GM12801 (cell line): ENCODE measurements around the gene ADCYAP1R1.

Source experiments
- TF ChIP-seq, protein P1 (sequence below): IDR thresholded peaks from one replicate; pipeline ENCODE4 v1.5.1; 2011; ENCODE audit warnings: control low read depth; ENCODE audit not compliant: insufficient read length; ENCODE audit errors: extremely low read depth

The ADCYAP1R1 gene

DNA sequence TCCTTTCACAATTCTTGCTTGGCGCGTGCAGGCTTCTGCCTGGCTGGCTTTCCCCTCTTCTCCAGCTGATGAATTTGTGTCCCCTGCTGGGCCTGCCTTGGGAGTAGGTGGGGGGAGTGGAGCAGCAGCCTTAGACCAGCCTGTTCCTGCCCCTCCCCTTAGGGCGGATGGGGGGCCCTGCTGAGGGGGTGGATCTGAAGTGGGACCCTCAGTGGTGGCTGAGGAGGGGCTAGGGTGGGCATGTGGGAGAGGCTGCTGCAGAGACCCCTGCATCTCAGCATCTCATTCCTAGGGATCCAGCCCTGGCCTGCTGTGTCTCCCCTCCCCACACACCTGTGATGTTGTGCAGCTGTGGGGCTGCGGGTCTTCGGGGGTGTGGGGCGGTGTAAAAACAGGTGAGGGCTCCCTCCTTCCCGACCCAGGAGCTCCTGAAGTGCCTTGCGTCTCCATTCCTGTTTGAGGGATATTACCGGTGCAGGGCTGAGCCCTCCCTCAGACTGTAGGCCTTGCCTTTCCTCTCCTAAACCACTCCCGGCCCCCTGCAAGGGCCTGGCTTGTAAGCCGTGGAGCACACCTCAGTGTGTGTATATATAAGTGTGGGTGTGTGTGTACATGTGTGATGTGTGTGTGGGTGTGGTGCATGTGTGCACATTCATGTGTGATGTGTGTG, 24.7 kb downstream of the ADCYAP1R1 start:
- TF ChIP-seq, protein P1, sequence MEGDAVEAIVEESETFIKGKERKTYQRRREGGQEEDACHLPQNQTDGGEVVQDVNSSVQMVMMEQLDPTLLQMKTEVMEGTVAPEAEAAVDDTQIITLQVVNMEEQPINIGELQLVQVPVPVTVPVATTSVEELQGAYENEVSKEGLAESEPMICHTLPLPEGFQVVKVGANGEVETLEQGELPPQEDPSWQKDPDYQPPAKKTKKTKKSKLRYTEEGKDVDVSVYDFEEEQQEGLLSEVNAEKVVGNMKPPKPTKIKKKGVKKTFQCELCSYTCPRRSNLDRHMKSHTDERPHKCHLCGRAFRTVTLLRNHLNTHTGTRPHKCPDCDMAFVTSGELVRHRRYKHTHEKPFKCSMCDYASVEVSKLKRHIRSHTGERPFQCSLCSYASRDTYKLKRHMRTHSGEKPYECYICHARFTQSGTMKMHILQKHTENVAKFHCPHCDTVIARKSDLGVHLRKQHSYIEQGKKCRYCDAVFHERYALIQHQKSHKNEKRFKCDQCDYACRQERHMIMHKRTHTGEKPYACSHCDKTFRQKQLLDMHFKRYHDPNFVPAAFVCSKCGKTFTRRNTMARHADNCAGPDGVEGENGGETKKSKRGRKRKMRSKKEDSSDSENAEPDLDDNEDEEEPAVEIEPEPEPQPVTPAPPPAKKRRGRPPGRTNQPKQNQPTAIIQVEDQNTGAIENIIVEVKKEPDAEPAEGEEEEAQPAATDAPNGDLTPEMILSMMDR: no peak

- TF ChIP-seq, protein P1: no peak
Observed at GRCh38 chr7:31077484-31078362, 25.6 kb downstream of the ADCYAP1R1 start.

DNA sequence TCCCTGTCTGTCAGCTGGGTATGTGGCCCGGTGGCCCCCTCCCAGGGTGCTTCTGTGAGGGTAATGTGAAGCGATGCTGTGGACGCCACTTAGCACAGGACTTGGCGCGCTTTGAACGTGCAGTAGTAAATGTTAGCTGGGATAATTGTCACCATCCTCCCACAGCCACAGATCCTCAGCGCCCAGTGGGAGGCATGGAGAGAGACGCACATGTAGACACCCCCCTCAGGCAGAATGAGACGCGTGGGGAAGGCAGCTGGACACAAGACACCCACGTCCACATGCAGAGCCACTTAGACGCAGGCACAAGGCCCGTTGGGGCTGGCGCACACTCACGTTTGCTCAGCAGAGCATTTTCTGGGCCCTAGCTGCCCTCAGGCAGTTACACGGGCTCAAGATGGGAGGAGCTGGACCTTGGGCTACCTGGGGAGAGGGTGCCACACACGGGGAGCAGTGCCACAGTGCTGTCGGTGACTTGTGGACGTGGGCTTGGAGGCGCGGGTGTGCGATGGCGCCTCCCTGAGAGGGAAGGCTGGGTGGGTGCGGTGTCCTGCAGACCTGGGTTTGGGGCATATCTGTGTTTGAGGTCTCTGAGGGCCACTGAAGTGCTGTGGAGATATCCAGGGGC, 26.4 kb downstream of the ADCYAP1R1 start:
- TF ChIP-seq, protein P1: no peak

- TF ChIP-seq, protein P1: no peak
Observed at GRCh38 chr7:31079126-31079823, 27.2 kb downstream of the ADCYAP1R1 start.

- TF ChIP-seq, protein P1: no peak
Observed at GRCh38 chr7:31079824-31080511, 27.9 kb downstream of the ADCYAP1R1 start.

GRCh38 chr7:31080763-31081162, 28.7 kb downstream of the ADCYAP1R1 start:
- TF ChIP-seq, protein P1: no peak
